ENCODE results near the gene NDFIP2. TPM values are rescaled to one million over a fixed set of nuclear protein-coding genes. Genes with fewer than 3 reads are reported as not detected.

NDFIP2 gene
- polyA plus RNA-seq, 1 donor (not counting 4 experiments of a cell fraction or from before 2014, with no cell fraction given): 244 TPM

GRCh38 chr13:79511611-79512010 lies 30.7 kb downstream of the NDFIP2 start:
- no peaks in the 10 kb centered on the region for H3K27me3 ChIP-seq (ENCODE audit: control insufficient read depth, extremely low read depth, insufficient read depth, low read length)
- H3K36me3 ChIP-seq (ENCODE audit: control insufficient read depth in 2 of 2, extremely low read depth in 1 of 2, insufficient read depth in 2 of 2, low read length in 2 of 2): no peaks in the 10 kb centered on the region
- H3K4me2 ChIP-seq (ENCODE audit: control insufficient read depth, extremely low read depth, insufficient read depth, low read depth, low read length): no peak overlapping the region
- FAIRE-seq: no peak
- peaks cover 97% of the 10 kb centered on the region for H3K79me2 ChIP-seq (ENCODE audit: control insufficient read depth, insufficient read depth, low read length)
- H3K9ac ChIP-seq (ENCODE audit: control insufficient read depth, extremely low read depth, insufficient read depth, low read length): no peak overlapping the region
- H3K27ac ChIP-seq (ENCODE audit: control insufficient read depth, insufficient read depth, low read length): no peak overlapping the region
- DNase-seq (ENCODE audit: low read depth, low spot score): no peak
- H3K9me1 ChIP-seq (ENCODE audit: control insufficient read depth, extremely low read depth, insufficient read depth, low read length): peaks cover 2% of the 10 kb centered on the region
- H3K9me3 ChIP-seq (ENCODE audit: control insufficient read depth, low read depth, low read length): no peaks in the 10 kb centered on the region
- no peak overlapping the region for H3K4me3 ChIP-seq (ENCODE audit: control insufficient read depth in 2 of 3, extremely low read depth in 1 of 3, insufficient read depth in 2 of 3, low read depth in 1 of 3, low read length in 3 of 3)
- no peak overlapping the region for H2AFZ ChIP-seq (ENCODE audit: control insufficient read depth, low read length)
- dilution Hi-C loops (cut with MboI; ENCODE audit: extremely low pct_ligation_motif_present, low sequenced_read_pairs): no loop called here
- H4K20me1 ChIP-seq (ENCODE audit: control insufficient read depth, extremely low read depth, insufficient read depth, low read length): peaks cover 2% of the 10 kb centered on the region
- peaks cover 11% of the 10 kb centered on the region for H3K4me1 ChIP-seq (ENCODE audit: control insufficient read depth, extremely low read depth, insufficient read depth, low read length)
- TF ChIP-seq CTCF (optimal IDR thresholded peaks at IDR 0.05 in 1 of 3, IDR thresholded peaks at IDR 0.05 in 1 of 3, conservative IDR thresholded peaks at IDR 0.05 in 1 of 3; ENCODE audit: extremely low read depth in 1 of 3, insufficient read depth in 2 of 3, low read length in 3 of 3): no peak
- no peak for TF ChIP-seq EZH2 (IDR thresholded peaks at IDR 0.05; ENCODE audit: low read length)

GRCh38 chr13:79512950-79513349 lies 32.0 kb downstream of the NDFIP2 start:
- no peak for DNase-seq (ENCODE audit: low read depth, low spot score)
- Histone ChIP-seq H3K79me2 (ENCODE audit: control insufficient read depth, insufficient read depth, low read length) (peaks cover 100% of the 10 kb centered on the region), H3K9me1 (ENCODE audit: control insufficient read depth, extremely low read depth, insufficient read depth, low read length) (peaks cover 2% of the 10 kb centered on the region), H3K27ac (ENCODE audit: control insufficient read depth, insufficient read depth, low read length) (no peak overlapping the region), H2AFZ (ENCODE audit: control insufficient read depth, low read length) (no peak overlapping the region), H4K20me1 (ENCODE audit: control insufficient read depth, extremely low read depth, insufficient read depth, low read length) (peaks cover 2% of the 10 kb centered on the region), H3K9me3 (ENCODE audit: control insufficient read depth, low read depth, low read length) (no peaks in the 10 kb centered on the region), H3K27me3 (ENCODE audit: control insufficient read depth, extremely low read depth, insufficient read depth, low read length) (no peaks in the 10 kb centered on the region), H3K9ac (ENCODE audit: control insufficient read depth, extremely low read depth, insufficient read depth, low read length) (no peak overlapping the region), H3K4me2 (ENCODE audit: control insufficient read depth, extremely low read depth, insufficient read depth, low read depth, low read length) (no peak overlapping the region), H3K4me3 (ENCODE audit: control insufficient read depth in 2 of 3, extremely low read depth in 1 of 3, insufficient read depth in 2 of 3, low read depth in 1 of 3, low read length in 3 of 3) (no peak overlapping the region), H3K36me3 (ENCODE audit: control insufficient read depth in 2 of 2, extremely low read depth in 1 of 2, insufficient read depth in 2 of 2, low read length in 2 of 2) (no peaks in the 10 kb centered on the region), H3K4me1 (ENCODE audit: control insufficient read depth, extremely low read depth, insufficient read depth, low read length) (peaks cover 8% of the 10 kb centered on the region)
- TF ChIP-seq EZH2 (IDR thresholded peaks at IDR 0.05; ENCODE audit: low read length) (no peak), CTCF (optimal IDR thresholded peaks at IDR 0.05 in 1 of 3, IDR thresholded peaks at IDR 0.05 in 1 of 3, conservative IDR thresholded peaks at IDR 0.05 in 1 of 3; ENCODE audit: extremely low read depth in 1 of 3, insufficient read depth in 2 of 3, low read length in 3 of 3) (no peak)
- dilution Hi-C loops (cut with MboI; ENCODE audit: extremely low pct_ligation_motif_present, low sequenced_read_pairs): no loop called here
- no peak for FAIRE-seq
